Loucy (cell line): ENCODE results near the gene PLD2.

Experiments used
- H2AFZ ChIP-seq: fragments of 200-600 bp; sonication (generic); 2 replicates; pipeline ENCODE4 v1.6.0; 2016; ENCODE audit warnings: antibody characterized with exemption, mild to moderate bottlenecking, low read length, moderate library complexity
- H3F3A ChIP-seq: fragments of 200-600 bp; 2 replicates; pipeline ENCODE4 v1.6.0; 2016; ENCODE audit warnings: antibody characterized with exemption, low read depth, mild to moderate bottlenecking
- H3K27me3 ChIP-seq: fragments of 200-600 bp; sonication (generic); 2 replicates; pipeline ENCODE4 v1.6.1; 2014; ENCODE audit warnings: low read length, mild to moderate bottlenecking; ENCODE audit not compliant: insufficient read depth, poor library complexity, severe bottlenecking
- H3K36me3 ChIP-seq: fragments of 200-600 bp; sonication (generic); 2 replicates; pipeline ENCODE4 v1.6.1; 2016; ENCODE audit warnings: low read length; ENCODE audit not compliant: insufficient read depth
- H3K4me1 ChIP-seq: fragments of 200-600 bp; sonication (generic); 2 replicates; pipeline ENCODE4 v1.5.1; 2014; ENCODE audit warnings: low read length, mild to moderate bottlenecking; ENCODE audit not compliant: insufficient read depth, poor library complexity, severe bottlenecking
- H3K4me2 ChIP-seq: fragments of 200-600 bp; sonication (generic); 2 replicates; pipeline ENCODE4 v1.6.0; 2014; ENCODE audit warnings: antibody characterized with exemption, low read length, low read depth, mild to moderate bottlenecking; ENCODE audit not compliant: poor library complexity, severe bottlenecking
- H3K4me3 ChIP-seq: fragments of 200-600 bp; sonication (generic); 2 replicates; pipeline ENCODE4 v1.5.1; 2014; ENCODE audit warnings: low read length, mild to moderate bottlenecking, mixed read lengths; ENCODE audit not compliant: poor library complexity, severe bottlenecking
- H3K79me2 ChIP-seq: fragments of 200-600 bp; sonication (generic); 2 replicates; pipeline ENCODE4 v1.6.1; 2014; ENCODE audit warnings: low read length; ENCODE audit not compliant: insufficient read depth
- H3K9ac ChIP-seq: fragments of 200-600 bp; sonication (generic); 2 replicates; pipeline ENCODE4 v1.6.0; 2014; ENCODE audit warnings: mild to moderate bottlenecking, low read depth, low read length, moderate library complexity; ENCODE audit not compliant: poor library complexity, severe bottlenecking
- H3K9me2 ChIP-seq: fragments of 200-600 bp; sonication (generic); replicated peaks from 2 replicates; pipeline ENCODE4 v1.6.1; 2016; ENCODE audit warnings: low read depth, low read length, mixed read lengths
- H3K9me3 ChIP-seq: fragments of 200-600 bp; sonication (generic); 2 replicates; pipeline ENCODE4 v1.6.1; 2014; ENCODE audit warnings: mild to moderate bottlenecking, antibody characterized with exemption, low read length, low read depth; ENCODE audit not compliant: insufficient read depth
- H4K20me1 ChIP-seq: fragments of 200-600 bp; sonication (generic); 2 replicates; pipeline ENCODE4 v1.6.0; 2014; ENCODE audit warnings: antibody characterized with exemption, low read length, mild to moderate bottlenecking; ENCODE audit not compliant: insufficient read depth, poor library complexity, severe bottlenecking
- CTCF ChIP-seq: fragments of 200-600 bp; sonication (generic); conservative IDR thresholded peaks from 2 replicates; pipeline ENCODE4 v1.5.1; 2014; ENCODE audit warnings: mild to moderate bottlenecking, antibody characterized with exemption, low read length
- EZH2phosphoT487 ChIP-seq: fragments of 200-600 bp; IDR thresholded peaks from 2 replicates; pipeline ENCODE4 v1.6.1; 2018; ENCODE audit warnings: antibody characterized with exemption, mild to moderate bottlenecking, moderate library complexity, borderline replicate concordance

PLD2 gene

GRCh38 chr17:4785311-4786105 is 21.4 kb upstream of the PLD2 start:
- TF ChIP-seq EZH2phosphoT487 (no peak), CTCF (no peak)
- Histone ChIP-seq H3K27me3 (no peaks in the 10 kb centered on the region), H3K9ac (no peak overlapping the region), H4K20me1 (no peaks in the 10 kb centered on the region), H3F3A (peaks cover 4% of the 10 kb centered on the region; the same call in 1 of the 2 replicates), H2AFZ (no peak overlapping the region), H3K4me2 (no peak overlapping the region), H3K36me3 (no peaks in the 10 kb centered on the region), H3K9me3 (no peaks in the 10 kb centered on the region), H3K4me1 (peaks cover 7% of the 10 kb centered on the region), H3K9me2 (no peaks in the 10 kb centered on the region), H3K4me3 (no peak overlapping the region), H3K79me2 (no peaks in the 10 kb centered on the region)

- Histone ChIP-seq H3K9me3 (no peaks in the 10 kb centered on the region), H3K4me3 (no peak within 1 kb of the TSS), H3K4me1 (peaks cover 10% of the 10 kb centered on the region), H3K79me2 (no peaks in the 10 kb centered on the region), H3K27me3 (no peaks in the 10 kb centered on the region), H3K9me2 (no peaks in the 10 kb centered on the region), H3K4me2 (no peak within 1 kb of the TSS), H3K36me3 (no peaks in the 10 kb centered on the region), H3F3A (peaks cover 4% of the 10 kb centered on the region; the same call in 1 of the 2 replicates), H4K20me1 (no peaks in the 10 kb centered on the region), H3K9ac (no peak within 1 kb of the TSS), H2AFZ (no peak within 1 kb of the TSS)
- TF ChIP-seq CTCF (no peak), EZH2phosphoT487 (no peak)
Observed at GRCh38 chr17:4786106-4786511, 20.8 kb upstream of the PLD2 start, which contains the start of gene VMO1. VMO1 (minus strand) TSS chr17:4786364; CDS start chr17:4786352, 12 bp downstream.

- Histone ChIP-seq H3K79me2 (no peaks in the 10 kb centered on the region), H3K4me2 (no peak overlapping the region), H3F3A (peaks cover 4% of the 10 kb centered on the region; the same call in 1 of the 2 replicates), H3K36me3 (no peaks in the 10 kb centered on the region), H3K27me3 (no peaks in the 10 kb centered on the region), H3K9me3 (no peaks in the 10 kb centered on the region), H3K4me3 (no peak overlapping the region), H2AFZ (no peak overlapping the region), H3K9me2 (no peaks in the 10 kb centered on the region), H4K20me1 (no peaks in the 10 kb centered on the region), H3K9ac (no peak overlapping the region), H3K4me1 (peaks cover 10% of the 10 kb centered on the region)
- TF ChIP-seq EZH2phosphoT487 (no peak), CTCF (no peak)
Observed at GRCh38 chr17:4786516-4786915, 20.4 kb upstream of the PLD2 start.
